GM12878 (cell line): ENCODE results near the gene SLC44A4. TPM values are rescaled to one million over a fixed set of nuclear protein-coding genes. Genes with fewer than 3 reads are reported as not detected.

ENCODE experiments used
- CEBPZ ChIP-seq: fragments of 150-350 bp; IDR thresholded peaks from 2 replicates; pipeline ENCODE4 v1.6.1; 2016; ENCODE audit warnings: low read depth, low read length
- EZH2 ChIP-seq: IDR thresholded peaks from 2 replicates; pipeline ENCODE4 v1.6.1; 2012; ENCODE audit warnings: low read depth, mild to moderate bottlenecking, control low read depth, inconsistent platforms, low read length, borderline replicate concordance; ENCODE audit not compliant: control insufficient read depth
- NFXL1 ChIP-seq: fragments of 450-650 bp; IDR thresholded peaks from 2 replicates; pipeline ENCODE4 v1.6.1; 2017; ENCODE audit warnings: antibody characterized with exemption, mild to moderate bottlenecking, borderline replicate concordance
- PAX5 ChIP-seq: IDR thresholded peaks from 2 replicates; pipeline ENCODE4 v1.6.1; 2011; ENCODE audit warnings: low read depth, low read length, borderline replicate concordance
- POLR2AphosphoS2 ChIP-seq: IDR thresholded peaks from 2 replicates; pipeline ENCODE4 v1.6.1; 2011; ENCODE audit warnings: low read depth, mild to moderate bottlenecking, low read length, improper control_type of control experiment, moderate library complexity
- SIX5 ChIP-seq: IDR thresholded peaks from 2 replicates; pipeline ENCODE4 v1.6.1; 2011; ENCODE audit warnings: mild to moderate bottlenecking, low read depth, low read length, moderate library complexity; ENCODE audit not compliant: severe bottlenecking
- SUPT20H ChIP-seq: IDR thresholded peaks from 2 replicates; pipeline ENCODE4 v1.6.1; 2011; ENCODE audit warnings: low read depth, mild to moderate bottlenecking, low read length, moderate library complexity, borderline replicate concordance; ENCODE audit not compliant: control insufficient read depth
- ZBED1 ChIP-seq: IDR thresholded peaks from 2 replicates; pipeline ENCODE4 v1.6.1; 2016; ENCODE audit warnings: borderline replicate concordance
- ZNF24 ChIP-seq: fragments of 450-650 bp; IDR thresholded peaks from 2 replicates; pipeline ENCODE4 v1.6.1; 2017; ENCODE audit warnings: antibody characterized with exemption, mild to moderate bottlenecking
- ZNF274 ChIP-seq: IDR thresholded peaks from one replicate; pipeline ENCODE4 v1.8.0; 2011; ENCODE audit not compliant: insufficient read length, insufficient read depth
- polyA plus RNA-seq, 11 experiments: library from polyadenylated mRNA; depleted of rRNA in 4 of 11; unstranded in 6 of 11; stranded (reverse) in 5 of 11; fragments of >200 nt; fragmentation: Nextera tagmentation in 4 of 11; fragmentation: Illumina TruSeq in 1 of 11; extraction: Ambion mirVana in 4 of 11; extraction: Trizol in 1 of 11; gene quantifications; 1 replicate in 1 of 11; 2 replicates in 10 of 11; pipeline versions ENCODE4 v1.2.1 to v1.2.3, GENCODE V29; 2011 to 2016; ENCODE audit warnings: inconsistent platforms in 2 of 11, missing spikeins in 2 of 11, low read depth in 1 of 11
- total RNA-seq, 4 experiments: library from RNA; depleted of rRNA in 3 of 4; stranded (reverse); fragments of >200 nt in 3 of 4; fragmentation: Illumina TruSeq in 1 of 4; extraction: Trizol in 1 of 4; gene quantifications; 2 replicates each; pipeline versions ENCODE4 v1.2.1 to v1.2.3, GENCODE V29; 2013 to 2021
- TF ChIP-seq, protein P1 (sequence below): IDR thresholded peaks from 2 replicates; pipeline ENCODE4 v1.6.1; 2012; ENCODE audit warnings: improper control_type of control experiment, low read depth, low read length; ENCODE audit not compliant: insufficient replicate concordance
- TF ChIP-seq, protein P2 (sequence below): fragments of 450-650 bp; formaldehyde crosslinking; IDR thresholded peaks from 2 replicates; pipeline ENCODE4 v1.5.0; 2022; ENCODE audit warnings: mild to moderate bottlenecking, missing genetic modification characterization
- TF ChIP-seq, protein P3 (sequence below): fragments of 450-650 bp; IDR thresholded peaks from 2 replicates; pipeline ENCODE4 v1.6.1; 2018; ENCODE audit warnings: mild to moderate bottlenecking, low read depth, moderate library complexity; ENCODE audit not compliant: partially characterized antibody

The SLC44A4 gene
- total and polyA plus RNA-seq, 10 of the 15 experiments (the other 5 are each of a cell fraction or from before 2014, with no cell fraction given): 0.04 to 0.24 (median 0.15) TPM; not detected in 3

GRCh38 chr6:31901953-31902643, 23.3 kb upstream of the SLC44A4 start, which contains the start of gene ZBTB12 (continued):
- no peak for TF ChIP-seq ZNF24
- TF ChIP-seq, protein P1, sequence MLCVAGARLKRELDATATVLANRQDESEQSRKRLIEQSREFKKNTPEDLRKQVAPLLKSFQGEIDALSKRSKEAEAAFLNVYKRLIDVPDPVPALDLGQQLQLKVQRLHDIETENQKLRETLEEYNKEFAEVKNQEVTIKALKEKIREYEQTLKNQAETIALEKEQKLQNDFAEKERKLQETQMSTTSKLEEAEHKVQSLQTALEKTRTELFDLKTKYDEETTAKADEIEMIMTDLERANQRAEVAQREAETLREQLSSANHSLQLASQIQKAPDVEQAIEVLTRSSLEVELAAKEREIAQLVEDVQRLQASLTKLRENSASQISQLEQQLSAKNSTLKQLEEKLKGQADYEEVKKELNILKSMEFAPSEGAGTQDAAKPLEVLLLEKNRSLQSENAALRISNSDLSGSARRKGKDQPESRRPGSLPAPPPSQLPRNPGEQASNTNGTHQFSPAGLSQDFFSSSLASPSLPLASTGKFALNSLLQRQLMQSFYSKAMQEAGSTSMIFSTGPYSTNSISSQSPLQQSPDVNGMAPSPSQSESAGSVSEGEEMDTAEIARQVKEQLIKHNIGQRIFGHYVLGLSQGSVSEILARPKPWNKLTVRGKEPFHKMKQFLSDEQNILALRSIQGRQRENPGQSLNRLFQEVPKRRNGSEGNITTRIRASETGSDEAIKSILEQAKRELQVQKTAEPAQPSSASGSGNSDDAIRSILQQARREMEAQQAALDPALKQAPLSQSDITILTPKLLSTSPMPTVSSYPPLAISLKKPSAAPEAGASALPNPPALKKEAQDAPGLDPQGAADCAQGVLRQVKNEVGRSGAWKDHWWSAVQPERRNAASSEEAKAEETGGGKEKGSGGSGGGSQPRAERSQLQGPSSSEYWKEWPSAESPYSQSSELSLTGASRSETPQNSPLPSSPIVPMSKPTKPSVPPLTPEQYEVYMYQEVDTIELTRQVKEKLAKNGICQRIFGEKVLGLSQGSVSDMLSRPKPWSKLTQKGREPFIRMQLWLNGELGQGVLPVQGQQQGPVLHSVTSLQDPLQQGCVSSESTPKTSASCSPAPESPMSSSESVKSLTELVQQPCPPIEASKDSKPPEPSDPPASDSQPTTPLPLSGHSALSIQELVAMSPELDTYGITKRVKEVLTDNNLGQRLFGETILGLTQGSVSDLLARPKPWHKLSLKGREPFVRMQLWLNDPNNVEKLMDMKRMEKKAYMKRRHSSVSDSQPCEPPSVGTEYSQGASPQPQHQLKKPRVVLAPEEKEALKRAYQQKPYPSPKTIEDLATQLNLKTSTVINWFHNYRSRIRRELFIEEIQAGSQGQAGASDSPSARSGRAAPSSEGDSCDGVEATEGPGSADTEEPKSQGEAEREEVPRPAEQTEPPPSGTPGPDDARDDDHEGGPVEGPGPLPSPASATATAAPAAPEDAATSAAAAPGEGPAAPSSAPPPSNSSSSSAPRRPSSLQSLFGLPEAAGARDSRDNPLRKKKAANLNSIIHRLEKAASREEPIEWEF: no peak
- TF ChIP-seq, protein P2, sequence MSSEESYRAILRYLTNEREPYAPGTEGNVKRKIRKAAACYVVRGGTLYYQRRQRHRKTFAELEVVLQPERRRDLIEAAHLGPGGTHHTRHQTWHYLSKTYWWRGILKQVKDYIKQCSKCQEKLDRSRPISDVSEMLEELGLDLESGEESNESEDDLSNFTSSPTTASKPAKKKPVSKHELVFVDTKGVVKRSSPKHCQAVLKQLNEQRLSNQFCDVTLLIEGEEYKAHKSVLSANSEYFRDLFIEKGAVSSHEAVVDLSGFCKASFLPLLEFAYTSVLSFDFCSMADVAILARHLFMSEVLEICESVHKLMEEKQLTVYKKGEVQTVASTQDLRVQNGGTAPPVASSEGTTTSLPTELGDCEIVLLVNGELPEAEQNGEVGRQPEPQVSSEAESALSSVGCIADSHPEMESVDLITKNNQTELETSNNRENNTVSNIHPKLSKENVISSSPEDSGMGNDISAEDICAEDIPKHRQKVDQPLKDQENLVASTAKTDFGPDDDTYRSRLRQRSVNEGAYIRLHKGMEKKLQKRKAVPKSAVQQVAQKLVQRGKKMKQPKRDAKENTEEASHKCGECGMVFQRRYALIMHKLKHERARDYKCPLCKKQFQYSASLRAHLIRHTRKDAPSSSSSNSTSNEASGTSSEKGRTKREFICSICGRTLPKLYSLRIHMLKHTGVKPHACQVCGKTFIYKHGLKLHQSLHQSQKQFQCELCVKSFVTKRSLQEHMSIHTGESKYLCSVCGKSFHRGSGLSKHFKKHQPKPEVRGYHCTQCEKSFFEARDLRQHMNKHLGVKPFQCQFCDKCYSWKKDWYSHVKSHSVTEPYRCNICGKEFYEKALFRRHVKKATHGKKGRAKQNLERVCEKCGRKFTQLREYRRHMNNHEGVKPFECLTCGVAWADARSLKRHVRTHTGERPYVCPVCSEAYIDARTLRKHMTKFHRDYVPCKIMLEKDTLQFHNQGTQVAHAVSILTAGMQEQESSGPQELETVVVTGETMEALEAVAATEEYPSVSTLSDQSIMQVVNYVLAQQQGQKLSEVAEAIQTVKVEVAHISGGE (CRISPR knock-in tag): no peak
- TF ChIP-seq SUPT20H: no peak
- no peak for TF ChIP-seq SIX5
- no peak for TF ChIP-seq CEBPZ
- TF ChIP-seq ZBED1: no peak
- TF ChIP-seq POLR2AphosphoS2: peak; percentile 62; the same call in 1 of the 2 replicates
- TF ChIP-seq EZH2: no peak
- TF ChIP-seq, protein P3, sequence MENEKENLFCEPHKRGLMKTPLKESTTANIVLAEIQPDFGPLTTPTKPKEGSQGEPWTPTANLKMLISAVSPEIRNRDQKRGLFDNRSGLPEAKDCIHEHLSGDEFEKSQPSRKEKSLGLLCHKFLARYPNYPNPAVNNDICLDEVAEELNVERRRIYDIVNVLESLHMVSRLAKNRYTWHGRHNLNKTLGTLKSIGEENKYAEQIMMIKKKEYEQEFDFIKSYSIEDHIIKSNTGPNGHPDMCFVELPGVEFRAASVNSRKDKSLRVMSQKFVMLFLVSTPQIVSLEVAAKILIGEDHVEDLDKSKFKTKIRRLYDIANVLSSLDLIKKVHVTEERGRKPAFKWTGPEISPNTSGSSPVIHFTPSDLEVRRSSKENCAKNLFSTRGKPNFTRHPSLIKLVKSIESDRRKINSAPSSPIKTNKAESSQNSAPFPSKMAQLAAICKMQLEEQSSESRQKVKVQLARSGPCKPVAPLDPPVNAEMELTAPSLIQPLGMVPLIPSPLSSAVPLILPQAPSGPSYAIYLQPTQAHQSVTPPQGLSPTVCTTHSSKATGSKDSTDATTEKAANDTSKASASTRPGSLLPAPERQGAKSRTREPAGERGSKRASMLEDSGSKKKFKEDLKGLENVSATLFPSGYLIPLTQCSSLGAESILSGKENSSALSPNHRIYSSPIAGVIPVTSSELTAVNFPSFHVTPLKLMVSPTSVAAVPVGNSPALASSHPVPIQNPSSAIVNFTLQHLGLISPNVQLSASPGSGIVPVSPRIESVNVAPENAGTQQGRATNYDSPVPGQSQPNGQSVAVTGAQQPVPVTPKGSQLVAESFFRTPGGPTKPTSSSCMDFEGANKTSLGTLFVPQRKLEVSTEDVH: no peak
- TF ChIP-seq ZNF274: no peak
- no peak for TF ChIP-seq NFXL1
- peak; percentile 45; the same call in 1 of the 2 replicates for TF ChIP-seq PAX5
